Measurements from ENCODE around the gene CLASP1.

The CLASP1 gene

DNA sequence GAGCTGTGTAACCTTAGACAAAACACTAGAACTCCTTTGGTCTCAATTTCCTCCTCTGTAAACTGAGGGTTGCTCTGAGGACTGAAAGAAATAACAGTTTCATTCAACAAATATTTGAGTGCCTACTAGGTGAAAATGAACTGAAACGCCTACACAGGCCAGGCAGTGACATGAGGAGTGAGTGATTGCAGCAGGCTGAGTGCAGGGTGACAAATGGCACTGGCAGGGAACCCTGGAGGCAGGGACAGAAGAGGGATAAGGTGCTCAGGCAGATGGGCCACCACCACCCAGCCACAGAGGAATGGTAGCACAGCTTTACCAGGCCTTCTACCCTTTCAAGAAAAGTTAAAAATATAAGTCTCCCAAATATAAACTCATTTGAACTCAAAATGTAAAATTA is 130.1 kb downstream of the CLASP1 start:
- no peak overlapping the region for H3K23ac ChIP-seq (ENCODE audit: low read length)
- H3K4me1 ChIP-seq (ENCODE audit: control insufficient read depth, low read depth, low read length), result no peaks in the 10 kb centered on the region
- H4K8ac ChIP-seq (ENCODE audit: low read depth, low read length), result no peak overlapping the region
- H3K27me3 ChIP-seq (ENCODE audit: insufficient read depth, low read length, poor library complexity), result no peaks in the 10 kb centered on the region
- no peak overlapping the region for H3K4me2 ChIP-seq (ENCODE audit: low read length)
- no peak overlapping the region for H4K5ac ChIP-seq (ENCODE audit: low read length)
- H3K36me3 ChIP-seq (ENCODE audit: control insufficient read depth, insufficient read depth, low read length), result no peaks in the 10 kb centered on the region
- H2BK120ac ChIP-seq (ENCODE audit: low read depth, low read length), result no peak overlapping the region
- H3K79me1 ChIP-seq (ENCODE audit: low read length), result peaks cover 5% of the 10 kb centered on the region
- no peak overlapping the region for H2BK15ac ChIP-seq (replicated peaks; ENCODE audit: low read depth)
- H3K18ac ChIP-seq (ENCODE audit: low read length), result no peak overlapping the region
- no peak overlapping the region for H2BK5ac ChIP-seq (ENCODE audit: low read length)
- no peaks in the 10 kb centered on the region for H3K79me2 ChIP-seq (ENCODE audit: control insufficient read depth, insufficient read depth, low read length)
- H3K56ac ChIP-seq (ENCODE audit: low read length), result no peak overlapping the region
- WGBS (ENCODE audit: extremely low coverage, insufficient coverage, low lambda C conversion rate), result no CpG with 5 or more reads among the region's 1 CpG
- no peak overlapping the region for H3K27ac ChIP-seq (ENCODE audit: low read depth, low read length)
- H2AK5ac ChIP-seq (ENCODE audit: low read length), result no peak overlapping the region
- no peak overlapping the region for H3K4me3 ChIP-seq (ENCODE audit: low read length)
- H3K9ac ChIP-seq (ENCODE audit: low read length), result no peak overlapping the region
- no peak for DNase-seq
- no peak overlapping the region for H3K4ac ChIP-seq (ENCODE audit: low read depth, low read length)

DNA sequence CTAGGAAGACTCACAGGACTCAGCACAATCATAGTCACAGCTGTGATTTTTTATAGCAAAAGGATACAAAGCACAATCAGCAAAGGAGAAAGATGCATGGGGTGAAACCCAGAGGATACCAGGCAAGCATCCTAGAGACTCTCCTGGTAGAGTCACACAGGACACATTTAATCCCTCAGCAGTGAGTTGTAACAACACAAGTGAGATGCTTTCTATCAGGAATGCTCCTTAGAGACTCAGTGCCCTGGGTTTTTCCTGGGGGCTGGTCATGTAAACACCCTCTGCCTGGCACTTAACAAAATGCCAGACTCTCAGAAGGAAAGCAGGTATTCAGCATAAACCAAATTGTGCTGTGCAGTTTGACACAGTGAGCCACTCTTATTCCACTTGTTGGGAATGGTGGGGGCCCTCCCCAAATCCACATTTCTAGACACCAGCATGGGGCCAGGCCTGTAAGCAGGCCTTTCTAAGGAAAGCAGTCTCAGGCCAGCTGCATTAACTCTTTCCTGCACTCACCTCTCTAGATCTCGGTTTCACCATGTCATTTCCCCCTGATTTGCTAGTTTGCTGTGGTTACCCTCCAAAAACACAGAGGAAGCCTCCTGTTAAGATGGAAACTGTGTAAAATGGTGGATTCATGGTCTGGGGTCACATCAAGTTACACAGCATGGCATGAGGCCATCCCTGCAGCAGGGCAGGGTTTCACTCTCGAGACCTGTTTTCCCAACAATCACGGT is 135.5 kb downstream of the CLASP1 start:
- Histone ChIP-seq H3K4ac (ENCODE audit: low read depth, low read length) (no peak overlapping the region), H2BK15ac (replicated peaks; ENCODE audit: low read depth) (no peak overlapping the region), H3K56ac (ENCODE audit: low read length) (no peak overlapping the region), H2BK120ac (ENCODE audit: low read depth, low read length) (no peak overlapping the region), H4K5ac (ENCODE audit: low read length) (no peak overlapping the region), H3K79me1 (ENCODE audit: low read length) (peaks cover 2% of the 10 kb centered on the region), H3K4me3 (ENCODE audit: low read length) (no peak overlapping the region), H3K9ac (ENCODE audit: low read length) (no peak overlapping the region), H3K4me1 (ENCODE audit: control insufficient read depth, low read depth, low read length) (no peaks in the 10 kb centered on the region), H3K36me3 (ENCODE audit: control insufficient read depth, insufficient read depth, low read length) (no peaks in the 10 kb centered on the region), H3K18ac (ENCODE audit: low read length) (no peak overlapping the region), H2AK5ac (ENCODE audit: low read length) (no peak overlapping the region), H2BK5ac (ENCODE audit: low read length) (no peak overlapping the region), H4K8ac (ENCODE audit: low read depth, low read length) (no peak overlapping the region), H3K27ac (ENCODE audit: low read depth, low read length) (no peak overlapping the region), H3K79me2 (ENCODE audit: control insufficient read depth, insufficient read depth, low read length) (no peaks in the 10 kb centered on the region), H3K27me3 (ENCODE audit: insufficient read depth, low read length, poor library complexity) (no peaks in the 10 kb centered on the region), H3K23ac (ENCODE audit: low read length) (no peak overlapping the region), H3K4me2 (ENCODE audit: low read length) (no peak overlapping the region)
- WGBS (ENCODE audit: extremely low coverage, insufficient coverage, low lambda C conversion rate), result no CpG with 5 or more reads among the region's 3 CpGs
- DNase-seq, result no peak

DNA sequence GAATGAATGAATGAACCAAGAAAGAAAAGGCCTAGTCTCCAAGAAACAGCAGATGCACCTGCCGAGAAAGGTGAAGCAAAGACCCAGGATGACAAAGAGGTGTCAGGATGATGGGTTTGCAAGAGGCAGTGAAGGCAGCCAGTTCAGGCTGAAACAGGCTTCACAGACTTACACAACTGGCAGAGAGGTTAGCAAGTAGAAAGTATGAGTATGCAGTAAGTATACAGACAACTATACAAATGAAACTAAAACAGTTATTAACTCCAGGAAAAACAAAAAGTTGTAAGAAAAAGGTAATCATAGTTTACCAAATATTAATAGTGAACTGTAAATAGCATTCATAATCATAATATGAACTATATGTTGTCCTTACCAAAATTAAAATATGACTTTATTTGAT is 138.4 kb downstream of the CLASP1 start:
- Histone ChIP-seq H3K23ac (ENCODE audit: low read length) (no peak overlapping the region), H3K27me3 (ENCODE audit: insufficient read depth, low read length, poor library complexity) (no peaks in the 10 kb centered on the region), H4K5ac (ENCODE audit: low read length) (no peak overlapping the region), H3K56ac (ENCODE audit: low read length) (no peak overlapping the region), H3K27ac (ENCODE audit: low read depth, low read length) (no peak overlapping the region), H3K4me3 (ENCODE audit: low read length) (no peak overlapping the region), H2BK15ac (replicated peaks; ENCODE audit: low read depth) (no peak overlapping the region), H3K36me3 (ENCODE audit: control insufficient read depth, insufficient read depth, low read length) (no peaks in the 10 kb centered on the region), H4K8ac (ENCODE audit: low read depth, low read length) (no peak overlapping the region), H3K4me2 (ENCODE audit: low read length) (no peak overlapping the region), H3K9ac (ENCODE audit: low read length) (no peak overlapping the region), H3K79me2 (ENCODE audit: control insufficient read depth, insufficient read depth, low read length) (no peaks in the 10 kb centered on the region), H2AK5ac (ENCODE audit: low read length) (no peak overlapping the region), H3K4me1 (ENCODE audit: control insufficient read depth, low read depth, low read length) (no peaks in the 10 kb centered on the region), H2BK5ac (ENCODE audit: low read length) (no peak overlapping the region), H2BK120ac (ENCODE audit: low read depth, low read length) (no peak overlapping the region), H3K18ac (ENCODE audit: low read length) (no peak overlapping the region), H3K79me1 (ENCODE audit: low read length) (no peaks in the 10 kb centered on the region), H3K4ac (ENCODE audit: low read depth, low read length) (no peak overlapping the region)
- WGBS (ENCODE audit: extremely low coverage, insufficient coverage, low lambda C conversion rate), result no CpG with 5 or more reads among the region's 1 CpG
- no peak for DNase-seq

DNA sequence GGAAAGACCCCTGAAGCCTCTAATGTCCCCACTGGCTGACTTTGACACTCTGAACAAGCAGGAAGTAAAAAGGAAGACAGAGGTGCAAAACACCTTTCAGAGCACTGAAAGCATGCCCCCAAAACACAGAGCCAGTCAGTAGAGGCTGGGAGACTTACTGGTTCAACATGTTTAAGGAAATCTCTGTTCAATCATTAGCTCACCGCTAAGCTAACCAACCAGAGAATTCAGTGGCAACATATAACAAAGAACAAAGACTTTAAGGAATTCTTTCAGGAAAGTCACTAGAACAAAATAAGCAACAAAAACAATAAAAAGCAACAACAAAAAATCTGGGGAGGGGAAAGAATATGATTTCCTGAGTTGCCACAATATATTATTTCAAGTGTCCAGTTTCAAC is 142.6 kb downstream of the CLASP1 start:
- Histone ChIP-seq H3K27me3 (ENCODE audit: insufficient read depth, low read length, poor library complexity) (no peaks in the 10 kb centered on the region), H3K27ac (ENCODE audit: low read depth, low read length) (no peak overlapping the region), H2BK120ac (ENCODE audit: low read depth, low read length) (no peak overlapping the region), H4K8ac (ENCODE audit: low read depth, low read length) (no peak overlapping the region), H3K4me1 (ENCODE audit: control insufficient read depth, low read depth, low read length) (no peaks in the 10 kb centered on the region), H2AK5ac (ENCODE audit: low read length) (no peak overlapping the region), H3K4me2 (ENCODE audit: low read length) (no peak overlapping the region), H3K23ac (ENCODE audit: low read length) (no peak overlapping the region), H3K36me3 (ENCODE audit: control insufficient read depth, insufficient read depth, low read length) (no peaks in the 10 kb centered on the region), H3K18ac (ENCODE audit: low read length) (no peak overlapping the region), H4K5ac (ENCODE audit: low read length) (no peak overlapping the region), H3K9ac (ENCODE audit: low read length) (no peak overlapping the region), H3K79me1 (ENCODE audit: low read length) (peaks cover 5% of the 10 kb centered on the region), H3K4ac (ENCODE audit: low read depth, low read length) (no peak overlapping the region), H3K79me2 (ENCODE audit: control insufficient read depth, insufficient read depth, low read length) (no peaks in the 10 kb centered on the region), H3K56ac (ENCODE audit: low read length) (no peak overlapping the region), H2BK5ac (ENCODE audit: low read length) (no peak overlapping the region), H3K4me3 (ENCODE audit: low read length) (no peak overlapping the region), H2BK15ac (replicated peaks; ENCODE audit: low read depth) (no peak overlapping the region)
- no CpG with 5 or more reads among the region's 1 CpG for WGBS (ENCODE audit: extremely low coverage, insufficient coverage, low lambda C conversion rate)
- no peak for DNase-seq

DNA sequence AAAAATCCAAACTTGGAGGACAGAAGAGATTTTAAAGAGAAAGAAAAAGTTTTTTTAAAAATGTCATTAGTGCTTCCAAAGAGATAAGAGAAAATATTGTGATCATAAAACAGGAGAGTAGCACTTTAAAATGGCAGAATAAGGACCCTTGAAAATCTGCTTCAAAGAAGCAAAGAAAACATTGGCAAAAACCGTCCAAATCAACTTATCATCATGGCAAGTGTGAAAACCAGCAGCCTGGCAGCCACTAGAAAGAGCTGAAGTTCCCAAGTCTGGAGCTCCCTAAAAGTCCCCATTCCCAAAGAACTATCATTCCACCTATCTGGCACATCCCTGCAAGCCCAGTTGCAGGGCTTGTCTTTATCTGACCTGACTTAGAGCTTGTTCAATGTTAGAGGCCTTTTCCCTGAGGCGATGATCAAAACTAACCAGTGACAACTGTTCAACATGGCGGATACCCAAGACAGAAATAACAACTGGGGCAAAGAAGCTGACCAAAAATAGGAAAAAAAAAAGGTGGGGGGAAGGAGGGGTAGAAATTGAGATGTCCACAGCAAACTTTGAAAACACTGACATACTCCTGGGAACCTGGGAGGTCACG is 143.2 kb downstream of the CLASP1 start:
- Histone ChIP-seq H3K4me3 (ENCODE audit: low read length) (no peak overlapping the region), H2BK15ac (replicated peaks; ENCODE audit: low read depth) (no peak overlapping the region), H3K18ac (ENCODE audit: low read length) (no peak overlapping the region), H3K36me3 (ENCODE audit: control insufficient read depth, insufficient read depth, low read length) (no peaks in the 10 kb centered on the region), H3K4me2 (ENCODE audit: low read length) (no peak overlapping the region), H3K27me3 (ENCODE audit: insufficient read depth, low read length, poor library complexity) (no peaks in the 10 kb centered on the region), H3K79me2 (ENCODE audit: control insufficient read depth, insufficient read depth, low read length) (no peaks in the 10 kb centered on the region), H4K5ac (ENCODE audit: low read length) (no peak overlapping the region), H3K27ac (ENCODE audit: low read depth, low read length) (no peak overlapping the region), H3K4ac (ENCODE audit: low read depth, low read length) (no peak overlapping the region), H4K8ac (ENCODE audit: low read depth, low read length) (no peak overlapping the region), H3K4me1 (ENCODE audit: control insufficient read depth, low read depth, low read length) (no peaks in the 10 kb centered on the region), H3K23ac (ENCODE audit: low read length) (no peak overlapping the region), H3K56ac (ENCODE audit: low read length) (no peak overlapping the region), H3K9ac (ENCODE audit: low read length) (no peak overlapping the region), H2AK5ac (ENCODE audit: low read length) (no peak overlapping the region), H3K79me1 (ENCODE audit: low read length) (peaks cover 5% of the 10 kb centered on the region), H2BK120ac (ENCODE audit: low read depth, low read length) (no peak overlapping the region), H2BK5ac (ENCODE audit: low read length) (no peak overlapping the region)
- WGBS (ENCODE audit: extremely low coverage, insufficient coverage, low lambda C conversion rate), result no CpG with 5 or more reads among the region's 4 CpGs
- DNase-seq, result no peak

DNA sequence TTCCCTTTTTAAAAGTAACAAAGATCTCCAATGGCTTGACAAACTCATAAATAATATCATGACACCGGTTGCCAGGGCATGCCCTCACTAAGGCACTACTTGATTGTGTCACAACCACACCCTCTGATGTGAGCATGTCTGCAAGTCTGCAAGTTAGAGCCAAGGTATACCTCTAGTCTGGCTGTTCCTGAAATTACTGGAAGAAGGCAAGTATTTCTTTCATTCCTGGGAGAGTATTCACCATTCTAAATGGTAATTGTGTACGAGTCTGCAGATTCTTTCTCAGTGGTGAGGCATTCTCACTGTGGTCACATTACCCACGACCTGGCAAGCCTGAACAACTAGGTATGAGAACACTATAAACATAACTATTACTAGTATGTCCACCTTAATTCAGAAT is 144.3 kb downstream of the CLASP1 start:
- H3K18ac ChIP-seq (ENCODE audit: low read length), result no peak overlapping the region
- H3K79me2 ChIP-seq (ENCODE audit: control insufficient read depth, insufficient read depth, low read length), result no peaks in the 10 kb centered on the region
- no peak overlapping the region for H3K27ac ChIP-seq (ENCODE audit: low read depth, low read length)
- H3K79me1 ChIP-seq (ENCODE audit: low read length), result peaks cover 5% of the 10 kb centered on the region
- H4K8ac ChIP-seq (ENCODE audit: low read depth, low read length), result no peak overlapping the region
- H2AK5ac ChIP-seq (ENCODE audit: low read length), result no peak overlapping the region
- H3K4me3 ChIP-seq (ENCODE audit: low read length), result no peak overlapping the region
- H3K9ac ChIP-seq (ENCODE audit: low read length), result no peak overlapping the region
- H2BK15ac ChIP-seq (replicated peaks; ENCODE audit: low read depth), result no peak overlapping the region
- H3K4me1 ChIP-seq (ENCODE audit: control insufficient read depth, low read depth, low read length), result no peaks in the 10 kb centered on the region
- H3K4me2 ChIP-seq (ENCODE audit: low read length), result no peak overlapping the region
- no peak overlapping the region for H3K56ac ChIP-seq (ENCODE audit: low read length)
- no peak overlapping the region for H4K5ac ChIP-seq (ENCODE audit: low read length)
- no CpG with 5 or more reads among the region's 3 CpGs for WGBS (ENCODE audit: extremely low coverage, insufficient coverage, low lambda C conversion rate)
- no peak overlapping the region for H3K23ac ChIP-seq (ENCODE audit: low read length)
- H2BK120ac ChIP-seq (ENCODE audit: low read depth, low read length), result no peak overlapping the region
- H3K4ac ChIP-seq (ENCODE audit: low read depth, low read length), result no peak overlapping the region
- no peak for DNase-seq
- H2BK5ac ChIP-seq (ENCODE audit: low read length), result no peak overlapping the region
- H3K36me3 ChIP-seq (ENCODE audit: control insufficient read depth, insufficient read depth, low read length), result no peaks in the 10 kb centered on the region
- no peaks in the 10 kb centered on the region for H3K27me3 ChIP-seq (ENCODE audit: insufficient read depth, low read length, poor library complexity)

Measured in mesendoderm (in vitro differentiated cells).